Skeletal muscle tissue (tissue), 4 donors: Measurements from ENCODE around the gene CREBBP. TPM values are rescaled to one million over a fixed set of nuclear protein-coding genes. Genes with fewer than 3 reads are reported as not detected.

Experiments used
- H3K27ac ChIP-seq: one replicate; pipeline ENCODE4 v1.7.0; 2013; ENCODE audit warnings: mild to moderate bottlenecking, low read depth, low read length, inconsistent platforms
- H3K27me3 ChIP-seq, 3 donors: one replicate each; pipeline ENCODE4 v1.7.0; 2013; ENCODE audit warnings: low read length in 3 of 3; ENCODE audit not compliant: control insufficient read depth in 3 of 3, insufficient read depth in 3 of 3
- H3K36me3 ChIP-seq, 3 donors: one replicate each; pipeline ENCODE4 v1.7.0; 2013; ENCODE audit warnings: low read length in 3 of 3; ENCODE audit not compliant: control insufficient read depth in 3 of 3, insufficient read depth in 3 of 3
- H3K4me1 ChIP-seq, 3 donors: one replicate each; pipeline ENCODE4 v1.7.0; 2013; ENCODE audit warnings: low read length in 3 of 3, mild to moderate bottlenecking in 3 of 3; ENCODE audit not compliant: control insufficient read depth in 3 of 3, insufficient read depth in 3 of 3
- H3K4me3 ChIP-seq, 3 donors: one replicate each; pipeline ENCODE4 v1.7.0; 2013; ENCODE audit warnings: low read length in 3 of 3
- H3K9ac ChIP-seq, 3 donors: one replicate each; pipeline ENCODE4 v1.7.0; 2013; ENCODE audit warnings: low read length in 3 of 3, mild to moderate bottlenecking in 3 of 3, moderate library complexity in 2 of 3, low read depth in 1 of 3
- H3K9me3 ChIP-seq, 3 donors: one replicate each; pipeline ENCODE4 v1.7.0; 2013; ENCODE audit warnings: low read length in 3 of 3; ENCODE audit not compliant: control insufficient read depth in 3 of 3
- total RNA-seq: library from RNA; depleted of rRNA; stranded (reverse); fragments of >200 nt; gene quantifications from one replicate; pipeline ENCODE4 v1.2.3, GENCODE V29; 2014
- donor health status: Osteomylitis.

The CREBBP gene
- total RNA-seq, 1 donor from 2014 or later: 49.6 TPM

- Histone ChIP-seq H3K36me3 (peaks cover 36 to 61% (median 60%) of the 10 kb centered on the region in 3 donors), H3K27ac (no peak overlapping the region), H3K4me1 (peaks cover 26 to 33% (median 27%) of the 10 kb centered on the region in 3 donors), H3K27me3 (no peaks in the 10 kb centered on the region), H3K9me3 (no peaks in the 10 kb centered on the region), H3K9ac (peak overlapping the region in 1 of 3 donors; percentile 16), H3K4me3 (no peak overlapping the region)
Observed at GRCh38 chr16:3774156-3774767, 106.3 kb downstream of the CREBBP start.

GRCh38 chr16:3773663-3774062, 106.8 kb downstream of the CREBBP start:
- no peaks in the 10 kb centered on the region for H3K9me3 ChIP-seq
- H3K36me3 ChIP-seq: peaks cover 36 to 64% (median 60%) of the 10 kb centered on the region in 3 donors
- peaks cover 26 to 33% (median 27%) of the 10 kb centered on the region in 3 donors for H3K4me1 ChIP-seq
- no peak overlapping the region for H3K4me3 ChIP-seq
- H3K27ac ChIP-seq: no peak overlapping the region
- peak overlapping the region in 1 of 3 donors; percentile 16 for H3K9ac ChIP-seq
- H3K27me3 ChIP-seq: no peaks in the 10 kb centered on the region

DNA sequence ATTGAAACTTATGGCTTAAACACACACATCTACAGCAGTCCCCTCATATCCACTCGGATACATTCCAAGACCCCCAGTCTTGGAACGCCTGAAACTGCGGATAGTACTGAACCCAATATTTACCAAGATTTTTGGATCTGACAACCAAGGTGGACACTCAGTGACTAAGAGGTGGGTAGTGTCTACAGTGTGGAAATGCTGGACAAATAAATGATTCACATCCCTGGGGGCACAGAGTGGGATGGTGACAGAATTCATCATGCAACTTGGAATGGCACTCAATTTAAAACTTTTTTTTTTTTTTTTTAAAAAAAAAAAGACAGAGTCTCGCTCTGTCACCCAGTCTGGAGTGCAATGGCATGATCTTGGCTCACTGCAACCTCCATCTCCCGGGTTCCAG, 109.0 kb downstream of the CREBBP start:
- H3K9ac ChIP-seq: no peak overlapping the region
- H3K4me1 ChIP-seq: peaks cover 23 to 30% (median 24%) of the 10 kb centered on the region in 3 donors
- H3K27ac ChIP-seq: no peak overlapping the region
- no peak overlapping the region for H3K4me3 ChIP-seq
- H3K36me3 ChIP-seq: peaks cover 42 to 70% (median 64%) of the 10 kb centered on the region in 3 donors
- no peaks in the 10 kb centered on the region for H3K9me3 ChIP-seq
- no peaks in the 10 kb centered on the region for H3K27me3 ChIP-seq

GRCh38 chr16:3770530-3770929, 110.0 kb downstream of the CREBBP start:
- Histone ChIP-seq H3K9me3 (no peaks in the 10 kb centered on the region), H3K4me3 (no peak overlapping the region), H3K36me3 (peaks cover 51 to 71% (median 66%) of the 10 kb centered on the region in 3 donors), H3K9ac (no peak overlapping the region), H3K27ac (no peak overlapping the region), H3K4me1 (peaks cover 18 to 24% (median 19%) of the 10 kb centered on the region in 3 donors), H3K27me3 (no peaks in the 10 kb centered on the region)

GRCh38 chr16:3769942-3770341, 110.6 kb downstream of the CREBBP start:
- Histone ChIP-seq H3K9me3 (no peaks in the 10 kb centered on the region), H3K9ac (no peak overlapping the region), H3K4me3 (no peak overlapping the region)

GRCh38 chr16:3769013-3769412, 111.5 kb downstream of the CREBBP start:
- peaks cover 51 to 76% (median 64%) of the 10 kb centered on the region in 3 donors for H3K36me3 ChIP-seq
- no peak overlapping the region for H3K4me3 ChIP-seq
- peaks cover 5 to 12% (median 9%) of the 10 kb centered on the region in 3 donors for H3K4me1 ChIP-seq
- H3K9ac ChIP-seq: no peak overlapping the region
- no peaks in the 10 kb centered on the region for H3K27me3 ChIP-seq
- no peaks in the 10 kb centered on the region for H3K9me3 ChIP-seq
- H3K27ac ChIP-seq: no peak overlapping the region

More at GRCh38 chr16:3769942-3770341, 110.6 kb downstream of the CREBBP start:
- Histone ChIP-seq H3K4me1 (peaks cover 14 to 19% (median 17%) of the 10 kb centered on the region in 3 donors), H3K27me3 (no peaks in the 10 kb centered on the region), H3K27ac (no peak overlapping the region), H3K36me3 (peaks cover 52 to 71% (median 67%) of the 10 kb centered on the region in 3 donors)

DNA sequence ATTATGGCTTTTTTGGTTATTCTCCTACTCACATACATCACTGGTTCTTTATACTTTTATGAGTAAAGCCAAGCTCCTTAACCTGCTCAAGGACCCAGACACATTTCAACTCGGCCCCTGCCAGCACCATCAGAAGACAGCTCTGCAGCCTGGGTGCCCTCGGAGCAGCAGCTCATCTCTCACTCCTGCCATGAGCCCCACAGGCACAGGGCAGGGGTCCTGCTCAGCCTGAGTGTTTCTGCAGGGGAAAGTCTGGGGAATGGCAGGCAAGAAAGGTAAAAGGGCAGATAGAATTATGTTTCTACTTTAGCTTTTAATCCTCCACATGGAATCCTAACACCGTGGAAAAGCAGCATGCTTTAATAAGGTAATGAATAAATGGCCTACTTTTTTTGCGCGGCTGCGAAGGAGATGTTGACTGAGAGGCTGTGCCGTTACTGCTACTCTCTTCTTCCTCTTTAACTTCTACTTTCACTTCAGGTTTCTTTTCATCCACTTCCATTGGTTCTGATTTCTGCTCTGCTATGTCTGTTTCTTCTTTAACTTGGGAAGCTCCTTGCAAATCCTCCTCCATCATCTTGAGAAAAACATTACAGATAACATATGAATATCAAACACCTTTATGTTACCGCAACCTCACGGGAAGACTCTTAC, 113.1 kb downstream of the CREBBP start:
- Histone ChIP-seq H3K9me3 (no peaks in the 10 kb centered on the region), H3K27me3 (no peaks in the 10 kb centered on the region), H3K4me1 (peaks cover 0 to 4% (median 3%) of the 10 kb centered on the region in 3 donors), H3K9ac (no peak overlapping the region), H3K27ac (no peak overlapping the region), H3K4me3 (no peak overlapping the region), H3K36me3 (peaks cover 44 to 70% (median 56%) of the 10 kb centered on the region in 3 donors)

DNA sequence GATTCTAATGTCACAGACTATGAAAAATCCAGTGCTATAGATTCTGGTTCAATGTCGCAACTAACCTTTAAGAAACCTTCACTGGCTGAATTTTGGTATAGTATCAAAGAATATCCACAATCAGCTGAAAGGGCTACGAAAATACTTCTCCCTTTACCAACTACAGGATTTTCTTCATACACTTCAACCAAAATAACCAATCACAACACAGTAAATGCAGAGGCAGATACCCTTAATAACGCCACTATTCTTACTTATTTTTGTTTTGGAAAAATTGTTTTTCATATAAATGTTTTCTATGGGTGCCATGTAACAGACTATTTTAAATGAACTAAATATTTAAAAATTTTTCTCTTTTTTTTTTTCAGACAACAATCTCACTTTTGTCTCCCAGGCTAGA, 114.3 kb downstream of the CREBBP start:
- no peaks in the 10 kb centered on the region for H3K4me1 ChIP-seq
- no peak overlapping the region for H3K4me3 ChIP-seq
- peaks cover 45 to 72% (median 62%) of the 10 kb centered on the region in 3 donors for H3K36me3 ChIP-seq
- H3K9me3 ChIP-seq: no peaks in the 10 kb centered on the region
- H3K27ac ChIP-seq: no peak overlapping the region
- H3K27me3 ChIP-seq: no peaks in the 10 kb centered on the region
- no peak overlapping the region for H3K9ac ChIP-seq

DNA sequence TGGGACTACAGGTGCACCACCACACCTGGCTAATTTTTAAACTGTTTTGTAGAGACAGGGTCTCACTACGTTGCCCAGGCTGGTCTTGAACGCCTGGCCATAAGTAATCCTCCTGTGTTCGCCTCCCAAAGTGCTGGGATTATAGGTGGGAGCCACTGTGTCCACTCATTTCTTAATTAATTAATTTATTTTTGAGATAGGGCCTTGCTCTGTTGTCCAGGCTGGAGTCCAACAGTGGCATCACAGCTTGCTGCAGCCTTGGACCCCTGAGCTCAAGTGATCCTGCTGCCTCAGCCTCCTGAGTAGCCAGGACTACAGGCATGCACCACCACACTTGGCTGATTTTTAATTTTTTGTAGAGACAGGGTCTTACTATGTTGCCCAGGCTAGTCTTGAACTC, 116.1 kb downstream of the CREBBP start:
- no peaks in the 10 kb centered on the region for H3K27me3 ChIP-seq
- H3K36me3 ChIP-seq: peaks cover 37 to 59% (median 48%) of the 10 kb centered on the region in 3 donors

DNA sequence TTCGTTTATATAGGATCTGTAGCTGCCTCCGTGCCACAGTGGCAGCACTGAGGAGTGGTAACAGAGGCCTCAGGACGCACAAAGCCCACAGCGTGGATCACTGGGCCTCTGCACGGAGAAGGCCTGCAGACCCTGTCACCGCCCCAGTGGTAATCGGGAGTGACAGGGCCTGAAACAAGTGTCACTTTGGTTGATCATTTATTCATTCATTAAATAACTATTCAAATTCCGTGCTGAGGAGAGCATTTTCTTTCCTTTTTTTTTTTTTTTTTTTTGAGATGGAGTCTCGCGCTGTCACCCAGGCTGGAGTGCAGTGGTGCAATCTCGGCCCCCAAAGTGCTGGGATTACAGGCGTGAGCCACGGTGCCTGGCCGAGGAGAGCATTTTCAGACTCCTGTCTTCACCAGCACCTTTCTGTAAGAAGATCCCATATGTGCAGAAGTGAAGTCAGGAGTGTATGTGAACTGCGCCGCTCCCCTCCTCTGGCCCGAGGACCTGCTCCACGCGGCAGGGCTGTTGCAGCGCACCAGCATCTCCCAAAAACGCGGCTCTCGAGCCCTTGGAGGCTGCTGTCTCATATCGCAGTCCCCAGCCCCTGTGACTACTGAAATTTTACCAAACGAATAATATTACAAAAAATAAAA, 118.3 kb downstream of the CREBBP start:
- no peaks in the 10 kb centered on the region for H3K4me1 ChIP-seq
- H3K27ac ChIP-seq: no peak overlapping the region
- H3K36me3 ChIP-seq: peaks cover 32 to 57% (median 45%) of the 10 kb centered on the region in 3 donors
- no peak overlapping the region for H3K4me3 ChIP-seq
- no peaks in the 10 kb centered on the region for H3K9me3 ChIP-seq
- H3K9ac ChIP-seq: no peak overlapping the region
- H3K27me3 ChIP-seq: no peaks in the 10 kb centered on the region

More for the DNA sequence above, 116.1 kb downstream of the CREBBP start:
- Histone ChIP-seq H3K9ac (no peak overlapping the region), H3K9me3 (no peaks in the 10 kb centered on the region), H3K27ac (no peak overlapping the region), H3K4me3 (no peak overlapping the region), H3K4me1 (no peaks in the 10 kb centered on the region)
